HEK293 (cell line): ENCODE data around the gene ACTRT2.

Experiments
- CTCF ChIA-PET: fragments of 350-600 bp; formaldehyde crosslinking; extraction: SDS; loops from one replicate; lab custom pipeline; 2021; ENCODE audit warnings: antibody characterized with exemption; lab: Yijun Ruan, JAX
- POLR2A ChIA-PET: fragments of 300-600 bp; formaldehyde crosslinking; extraction: SDS; loops from one replicate; lab custom pipeline; 2020; ENCODE audit warnings: antibody characterized with exemption, inconsistent platforms; lab: Yijun Ruan, JAX
- H3K27ac ChIP-seq: fragments of 200-500 bp; sonication (Bioruptor generic); 2 replicates; pipeline ENCODE4 v1.5.1; 2014; ENCODE audit warnings: low read depth, low read length, control low read depth, inconsistent platforms; ENCODE audit errors: extremely low read depth
- H3K36me3 ChIP-seq, 2 experiments: fragments of 200-500 bp in 1 of 2; sonication (Bioruptor generic) in 1 of 2; 1 replicate in 1 of 2; 2 replicates in 1 of 2; pipeline ENCODE4 v1.5.1; 2014 to 2017; ENCODE audit warnings: inconsistent platforms in 2 of 2, low read length in 2 of 2; ENCODE audit not compliant: control insufficient read depth in 2 of 2, insufficient read depth in 1 of 2
- H3K4me1 ChIP-seq: fragments of 200-500 bp; sonication (Bioruptor generic); 2 replicates; pipeline ENCODE4 v1.5.1; 2014; ENCODE audit warnings: mild to moderate bottlenecking, low read length, inconsistent platforms; ENCODE audit not compliant: control insufficient read depth, insufficient read depth
- H3K4me3 ChIP-seq: 2 replicates; pipeline ENCODE4 v1.5.1; 2011; ENCODE audit warnings: low read depth, mild to moderate bottlenecking, control low read depth, low read length, moderate library complexity
- H3K9me3 ChIP-seq: fragments of 200-500 bp; sonication (Bioruptor generic); 2 replicates; pipeline ENCODE4 v1.5.1; 2014; ENCODE audit warnings: low read depth, low read length, inconsistent platforms; ENCODE audit not compliant: control insufficient read depth, insufficient read depth
- EGR2 ChIP-seq: fragments of 450-650 bp; formaldehyde crosslinking; IDR thresholded peaks from 2 replicates; pipeline ENCODE4 v1.5.1; 2016; ENCODE audit warnings: low read depth, missing biosample characterization, missing genetic modification characterization
- SP2 ChIP-seq: fragments of 450-650 bp; formaldehyde crosslinking; IDR thresholded peaks from 2 replicates; pipeline ENCODE4 v1.5.1; 2016; ENCODE audit warnings: missing biosample characterization, missing genetic modification characterization
- SP7 ChIP-seq: fragments of 450-650 bp; formaldehyde crosslinking; IDR thresholded peaks from 2 replicates; pipeline ENCODE4 v1.5.1; 2016; ENCODE audit warnings: missing biosample characterization, missing genetic modification characterization
- ZBTB17 ChIP-seq: fragments of 450-650 bp; formaldehyde crosslinking; IDR thresholded peaks from 2 replicates; pipeline ENCODE4 v1.5.1; 2016; ENCODE audit warnings: missing biosample characterization, missing genetic modification characterization
- ZFHX2 ChIP-seq: fragments of 450-650 bp; formaldehyde crosslinking; conservative IDR thresholded peaks from 2 replicates; pipeline ENCODE4 v1.5.1; 2016; ENCODE audit warnings: missing biosample characterization, missing genetic modification characterization
- ZNF112 ChIP-seq: fragments of 450-650 bp; formaldehyde crosslinking; IDR thresholded peaks from 2 replicates; pipeline ENCODE4 v1.5.0; 2017; ENCODE audit warnings: missing biosample characterization, missing genetic modification characterization
- ZNF114 ChIP-seq: fragments of 450-650 bp; formaldehyde crosslinking; IDR thresholded peaks from 2 replicates; pipeline ENCODE4 v1.5.0; 2017; ENCODE audit warnings: missing biosample characterization, missing genetic modification characterization
- ZNF133 ChIP-seq: fragments of 450-650 bp; formaldehyde crosslinking; IDR thresholded peaks from 2 replicates; pipeline ENCODE4 v1.5.1; 2016; ENCODE audit warnings: missing biosample characterization, missing genetic modification characterization
- ZNF146 ChIP-seq: fragments of 450-650 bp; formaldehyde crosslinking; IDR thresholded peaks from 2 replicates; pipeline ENCODE4 v1.5.1; 2016; ENCODE audit warnings: missing biosample characterization, missing genetic modification characterization
- ZNF19 ChIP-seq: fragments of 450-650 bp; formaldehyde crosslinking; IDR thresholded peaks from 2 replicates; pipeline ENCODE4; 2016; ENCODE audit warnings: missing biosample characterization, missing genetic modification characterization, low read depth
- ZNF239 ChIP-seq: fragments of 450-650 bp; formaldehyde crosslinking; IDR thresholded peaks from 2 replicates; pipeline ENCODE4 v1.5.1; 2016; ENCODE audit warnings: missing biosample characterization, missing genetic modification characterization
- ZNF311 ChIP-seq: fragments of 450-650 bp; formaldehyde crosslinking; IDR thresholded peaks from 2 replicates; pipeline ENCODE4 v1.5.1; 2017; ENCODE audit warnings: missing biosample characterization, missing genetic modification characterization, borderline replicate concordance
- ZNF354C ChIP-seq: fragments of 450-650 bp; formaldehyde crosslinking; IDR thresholded peaks from 2 replicates; pipeline ENCODE4 v1.5.1; 2016; ENCODE audit warnings: missing biosample characterization, missing genetic modification characterization, low read depth, borderline replicate concordance
- ZNF366 ChIP-seq: fragments of 450-650 bp; formaldehyde crosslinking; conservative IDR thresholded peaks from 2 replicates; pipeline ENCODE4 v1.5.1; 2016; ENCODE audit warnings: missing biosample characterization, missing genetic modification characterization
- ZNF473 ChIP-seq: fragments of 450-650 bp; formaldehyde crosslinking; IDR thresholded peaks from 2 replicates; pipeline ENCODE4 v1.5.1; 2017; ENCODE audit warnings: missing biosample characterization, missing genetic modification characterization
- ZNF530 ChIP-seq: fragments of 450-650 bp; formaldehyde crosslinking; IDR thresholded peaks from 2 replicates; pipeline ENCODE4 v1.5.1; 2016; ENCODE audit warnings: low read depth, missing biosample characterization, missing genetic modification characterization
- ZNF549 ChIP-seq: fragments of 450-650 bp; IDR thresholded peaks from 2 replicates; pipeline ENCODE4 v1.5.1; 2018; ENCODE audit warnings: missing biosample characterization, missing genetic modification characterization, mild to moderate bottlenecking, inconsistent platforms, moderate library complexity
- ZNF623 ChIP-seq: fragments of 450-650 bp; formaldehyde crosslinking; IDR thresholded peaks from 2 replicates; pipeline ENCODE4 v1.5.1; 2016; ENCODE audit warnings: missing biosample characterization, missing genetic modification characterization
- ZNF658 ChIP-seq: fragments of 450-650 bp; formaldehyde crosslinking; IDR thresholded peaks from 2 replicates; pipeline ENCODE4; 2016; ENCODE audit warnings: missing biosample characterization, missing genetic modification characterization
- ZNF747 ChIP-seq: fragments of 450-650 bp; formaldehyde crosslinking; IDR thresholded peaks from 2 replicates; pipeline ENCODE4 v1.5.1; 2016; ENCODE audit warnings: missing biosample characterization, missing genetic modification characterization
- ZNF785 ChIP-seq: fragments of 450-650 bp; formaldehyde crosslinking; IDR thresholded peaks from 2 replicates; pipeline ENCODE4 v1.5.1; 2016; ENCODE audit warnings: missing biosample characterization, missing genetic modification characterization
- ZSCAN16 ChIP-seq: fragments of 450-650 bp; formaldehyde crosslinking; IDR thresholded peaks from 2 replicates; pipeline ENCODE4 v1.5.1; 2016; ENCODE audit warnings: missing biosample characterization, missing genetic modification characterization
- TF ChIP-seq, protein P1 (sequence below): fragments of 450-650 bp; formaldehyde crosslinking; IDR thresholded peaks from 2 replicates; pipeline ENCODE4 v1.5.1; 2016; ENCODE audit warnings: missing biosample characterization, missing genetic modification characterization
- TF ChIP-seq, protein P2 (sequence below): fragments of 450-650 bp; formaldehyde crosslinking; IDR thresholded peaks from 2 replicates; pipeline ENCODE4 v1.5.0; 2017; ENCODE audit warnings: missing biosample characterization, missing genetic modification characterization, borderline replicate concordance
- TF ChIP-seq, protein P3 (sequence below): fragments of 450-650 bp; formaldehyde crosslinking; IDR thresholded peaks from 2 replicates; pipeline ENCODE4 v1.5.1; 2017; ENCODE audit warnings: missing biosample characterization, missing genetic modification characterization
- TF ChIP-seq, protein P4 (sequence below): sonication (generic); formaldehyde crosslinking; IDR thresholded peaks from 2 replicates; pipeline ENCODE4 v1.8.1; 2022; ENCODE audit warnings: mild to moderate bottlenecking, moderate library complexity, missing genetic modification reagents

The ACTRT2 gene

DNA sequence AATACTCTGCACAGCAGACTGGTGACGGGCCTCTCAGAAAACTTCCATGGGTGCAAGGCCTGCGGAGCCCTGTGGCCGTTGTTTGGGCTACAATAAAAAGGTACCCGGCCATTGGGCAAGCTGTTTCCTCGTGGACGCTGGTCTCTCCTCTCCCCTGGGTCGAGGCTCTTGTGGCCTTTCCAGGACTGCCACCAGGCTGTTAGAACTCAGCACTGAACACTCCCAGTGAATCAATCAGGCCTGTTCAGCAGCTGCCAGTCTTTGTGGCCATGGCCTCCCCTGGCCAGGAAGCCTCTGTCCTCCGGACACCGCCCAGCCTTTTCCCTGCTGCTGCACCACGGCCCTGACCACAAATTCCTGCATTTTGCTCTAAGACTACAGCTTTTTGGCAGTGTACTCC, 33.0 kb upstream of the ACTRT2 start:
- no peak overlapping the region for H3K4me3 ChIP-seq
- POLR2A ChIA-PET: no interaction called here
- TF ChIP-seq ZNF549 (tag by site-specific recombination): no peak
- no peak for TF ChIP-seq SP7
- TF ChIP-seq, protein P1, sequence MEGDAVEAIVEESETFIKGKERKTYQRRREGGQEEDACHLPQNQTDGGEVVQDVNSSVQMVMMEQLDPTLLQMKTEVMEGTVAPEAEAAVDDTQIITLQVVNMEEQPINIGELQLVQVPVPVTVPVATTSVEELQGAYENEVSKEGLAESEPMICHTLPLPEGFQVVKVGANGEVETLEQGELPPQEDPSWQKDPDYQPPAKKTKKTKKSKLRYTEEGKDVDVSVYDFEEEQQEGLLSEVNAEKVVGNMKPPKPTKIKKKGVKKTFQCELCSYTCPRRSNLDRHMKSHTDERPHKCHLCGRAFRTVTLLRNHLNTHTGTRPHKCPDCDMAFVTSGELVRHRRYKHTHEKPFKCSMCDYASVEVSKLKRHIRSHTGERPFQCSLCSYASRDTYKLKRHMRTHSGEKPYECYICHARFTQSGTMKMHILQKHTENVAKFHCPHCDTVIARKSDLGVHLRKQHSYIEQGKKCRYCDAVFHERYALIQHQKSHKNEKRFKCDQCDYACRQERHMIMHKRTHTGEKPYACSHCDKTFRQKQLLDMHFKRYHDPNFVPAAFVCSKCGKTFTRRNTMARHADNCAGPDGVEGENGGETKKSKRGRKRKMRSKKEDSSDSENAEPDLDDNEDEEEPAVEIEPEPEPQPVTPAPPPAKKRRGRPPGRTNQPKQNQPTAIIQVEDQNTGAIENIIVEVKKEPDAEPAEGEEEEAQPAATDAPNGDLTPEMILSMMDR (tag by site-specific recombination): no peak
- TF ChIP-seq, all 188 proteins: peak for 0
- Histone ChIP-seq H3K9me3 (no peaks in the 10 kb centered on the region), H3K27ac (no peak overlapping the region), H3K4me1 (no peaks in the 10 kb centered on the region), H3K36me3 (no peaks in the 10 kb centered on the region)
- CTCF ChIA-PET: interaction anchor here (0.6 kb wide), 1 partner anchor 45 kb away, joined by 4 read pairs; no protein-coding TSS in a partner anchor

DNA sequence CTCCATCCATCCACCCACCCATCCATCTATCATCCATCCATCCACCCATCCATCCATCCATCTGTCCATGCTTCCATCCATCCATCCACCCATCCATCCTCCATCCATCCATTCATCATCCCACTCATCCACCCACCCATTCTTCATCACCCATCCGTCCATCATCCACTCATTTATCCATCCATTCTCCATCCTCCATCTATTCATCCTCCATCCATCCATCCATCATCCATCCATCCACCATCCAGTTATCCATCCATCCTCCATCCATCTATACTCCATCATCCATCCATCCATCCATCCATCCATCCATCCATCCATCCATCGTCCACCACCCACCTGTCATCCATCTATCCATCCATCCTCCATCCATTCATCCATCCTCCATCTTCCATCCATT, 32.1 kb upstream of the ACTRT2 start:
- no peaks in the 10 kb centered on the region for H3K36me3 ChIP-seq
- H3K4me1 ChIP-seq: no peaks in the 10 kb centered on the region
- TF ChIP-seq ZNF133 (tag by site-specific recombination) (no peak), EGR2 (tag by site-specific recombination) (peak; percentile 42; the same call in 1 of the 2 replicates), ZNF146 (tag by site-specific recombination) (no peak), ZNF239 (tag by site-specific recombination) (no peak), ZNF623 (tag by site-specific recombination) (no peak), ZFHX2 (tag by site-specific recombination) (peak; percentile 47), ZNF354C (tag by site-specific recombination) (0 out of 2 replicates have a peak, but pooled peaks have one; percentile 7), ZNF473 (0 out of 2 replicates have a peak, but pooled peaks have one; percentile 67), ZNF311 (tag by site-specific recombination) (0 out of 2 replicates have a peak, but pooled peaks have one; percentile 63), ZNF530 (tag by site-specific recombination) (no peak), ZNF19 (no peak), ZBTB17 (tag by site-specific recombination) (peak; percentile 99), ZNF658 (tag by site-specific recombination) (0 out of 2 replicates have a peak, but pooled peaks have one; percentile 33), ZNF114 (no peak), ZNF366 (peak; percentile 99), ZNF785 (tag by site-specific recombination) (0 out of 2 replicates have a peak, but pooled peaks have one; percentile 29), ZSCAN16 (no peak), ZNF747 (0 out of 2 replicates have a peak, but pooled peaks have one; percentile 43), SP2 (tag by site-specific recombination) (no peak), ZNF112 (tag by site-specific recombination) (0 out of 2 replicates have a peak, but pooled peaks have one; percentile 20)
- TF ChIP-seq, protein P2, sequence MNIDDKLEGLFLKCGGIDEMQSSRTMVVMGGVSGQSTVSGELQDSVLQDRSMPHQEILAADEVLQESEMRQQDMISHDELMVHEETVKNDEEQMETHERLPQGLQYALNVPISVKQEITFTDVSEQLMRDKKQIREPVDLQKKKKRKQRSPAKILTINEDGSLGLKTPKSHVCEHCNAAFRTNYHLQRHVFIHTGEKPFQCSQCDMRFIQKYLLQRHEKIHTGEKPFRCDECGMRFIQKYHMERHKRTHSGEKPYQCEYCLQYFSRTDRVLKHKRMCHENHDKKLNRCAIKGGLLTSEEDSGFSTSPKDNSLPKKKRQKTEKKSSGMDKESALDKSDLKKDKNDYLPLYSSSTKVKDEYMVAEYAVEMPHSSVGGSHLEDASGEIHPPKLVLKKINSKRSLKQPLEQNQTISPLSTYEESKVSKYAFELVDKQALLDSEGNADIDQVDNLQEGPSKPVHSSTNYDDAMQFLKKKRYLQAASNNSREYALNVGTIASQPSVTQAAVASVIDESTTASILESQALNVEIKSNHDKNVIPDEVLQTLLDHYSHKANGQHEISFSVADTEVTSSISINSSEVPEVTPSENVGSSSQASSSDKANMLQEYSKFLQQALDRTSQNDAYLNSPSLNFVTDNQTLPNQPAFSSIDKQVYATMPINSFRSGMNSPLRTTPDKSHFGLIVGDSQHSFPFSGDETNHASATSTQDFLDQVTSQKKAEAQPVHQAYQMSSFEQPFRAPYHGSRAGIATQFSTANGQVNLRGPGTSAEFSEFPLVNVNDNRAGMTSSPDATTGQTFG (tag by site-specific recombination): 0 out of 2 replicates have a peak, but pooled peaks have one; percentile 16
- TF ChIP-seq, protein P3, sequence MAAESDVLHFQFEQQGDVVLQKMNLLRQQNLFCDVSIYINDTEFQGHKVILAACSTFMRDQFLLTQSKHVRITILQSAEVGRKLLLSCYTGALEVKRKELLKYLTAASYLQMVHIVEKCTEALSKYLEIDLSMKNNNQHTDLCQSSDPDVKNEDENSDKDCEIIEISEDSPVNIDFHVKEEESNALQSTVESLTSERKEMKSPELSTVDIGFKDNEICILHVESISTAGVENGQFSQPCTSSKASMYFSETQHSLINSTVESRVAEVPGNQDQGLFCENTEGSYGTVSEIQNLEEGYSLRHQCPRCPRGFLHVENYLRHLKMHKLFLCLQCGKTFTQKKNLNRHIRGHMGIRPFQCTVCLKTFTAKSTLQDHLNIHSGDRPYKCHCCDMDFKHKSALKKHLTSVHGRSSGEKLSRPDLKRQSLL (tag by site-specific recombination): no peak
- TF ChIP-seq, protein P4, sequence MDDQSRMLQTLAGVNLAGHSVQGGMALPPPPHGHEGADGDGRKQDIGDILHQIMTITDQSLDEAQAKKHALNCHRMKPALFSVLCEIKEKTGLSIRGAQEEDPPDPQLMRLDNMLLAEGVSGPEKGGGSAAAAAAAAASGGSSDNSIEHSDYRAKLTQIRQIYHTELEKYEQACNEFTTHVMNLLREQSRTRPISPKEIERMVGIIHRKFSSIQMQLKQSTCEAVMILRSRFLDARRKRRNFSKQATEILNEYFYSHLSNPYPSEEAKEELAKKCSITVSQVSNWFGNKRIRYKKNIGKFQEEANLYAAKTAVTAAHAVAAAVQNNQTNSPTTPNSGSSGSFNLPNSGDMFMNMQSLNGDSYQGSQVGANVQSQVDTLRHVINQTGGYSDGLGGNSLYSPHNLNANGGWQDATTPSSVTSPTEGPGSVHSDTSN: no peak
- no peak overlapping the region for H3K27ac ChIP-seq
- no peaks in the 10 kb centered on the region for H3K9me3 ChIP-seq
- POLR2A ChIA-PET: no interaction called here
- no peak overlapping the region for H3K4me3 ChIP-seq
- CTCF ChIA-PET: no interaction called here
